DOHH2 (cell line): Measurements from ENCODE around the gene ANGPT4.

Experiments
- EZH2phosphoT487 ChIP-seq: fragments of 200-600 bp; sonication (generic); IDR thresholded peaks from 2 replicates; pipeline ENCODE4 v1.6.1; 2017; ENCODE audit warnings: borderline replicate concordance, mild to moderate bottlenecking, antibody characterized with exemption, low read length, moderate library complexity, mixed read lengths
- TF ChIP-seq, protein P1 (sequence below): fragments of 200-600 bp; sonication (generic); IDR thresholded peaks from one replicate; pipeline ENCODE4 v1.5.1; 2014; ENCODE audit warnings: antibody characterized with exemption, mild to moderate bottlenecking, low read depth, low read length; ENCODE audit not compliant: poor library complexity, severe bottlenecking

- TF ChIP-seq, protein P1, sequence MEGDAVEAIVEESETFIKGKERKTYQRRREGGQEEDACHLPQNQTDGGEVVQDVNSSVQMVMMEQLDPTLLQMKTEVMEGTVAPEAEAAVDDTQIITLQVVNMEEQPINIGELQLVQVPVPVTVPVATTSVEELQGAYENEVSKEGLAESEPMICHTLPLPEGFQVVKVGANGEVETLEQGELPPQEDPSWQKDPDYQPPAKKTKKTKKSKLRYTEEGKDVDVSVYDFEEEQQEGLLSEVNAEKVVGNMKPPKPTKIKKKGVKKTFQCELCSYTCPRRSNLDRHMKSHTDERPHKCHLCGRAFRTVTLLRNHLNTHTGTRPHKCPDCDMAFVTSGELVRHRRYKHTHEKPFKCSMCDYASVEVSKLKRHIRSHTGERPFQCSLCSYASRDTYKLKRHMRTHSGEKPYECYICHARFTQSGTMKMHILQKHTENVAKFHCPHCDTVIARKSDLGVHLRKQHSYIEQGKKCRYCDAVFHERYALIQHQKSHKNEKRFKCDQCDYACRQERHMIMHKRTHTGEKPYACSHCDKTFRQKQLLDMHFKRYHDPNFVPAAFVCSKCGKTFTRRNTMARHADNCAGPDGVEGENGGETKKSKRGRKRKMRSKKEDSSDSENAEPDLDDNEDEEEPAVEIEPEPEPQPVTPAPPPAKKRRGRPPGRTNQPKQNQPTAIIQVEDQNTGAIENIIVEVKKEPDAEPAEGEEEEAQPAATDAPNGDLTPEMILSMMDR, result no peak
- no peak for TF ChIP-seq EZH2phosphoT487
Measured at GRCh38 chr20:842547-842940, 73.6 kb downstream of the ANGPT4 start.
